Esophagus muscularis mucosa (tissue), 4 donors: ENCODE results near the gene FOXN3. TPM values are rescaled to one million over a fixed set of nuclear protein-coding genes. Genes with fewer than 3 reads are reported as not detected.
A peak's percentile ranks its signal among the peaks of the same experiment; 100 is the strongest.

Experiments
- DNase-seq: peaks from one replicate; pipeline ENCODE4 v3.0.0-alpha.2; 2017; ENCODE audit errors: extremely low spot score
- H3K27ac ChIP-seq, 4 donors: fragments of 200-600 bp; sonication (generic); replicated peaks in 1 of 4; 1 replicate in 3 of 4; 2 replicates in 1 of 4; pipeline ENCODE4 v1.5.1; 2016 to 2019; ENCODE audit warnings: mild to moderate bottlenecking in 1 of 4
- H3K27me3 ChIP-seq, 4 donors: fragments of 200-600 bp; sonication (generic); one replicate each; pipeline versions ENCODE4 v1.5.1 to v1.6.0; 2016 to 2019
- H3K36me3 ChIP-seq, 4 donors: fragments of 200-600 bp; sonication (generic); one replicate each; pipeline ENCODE4 v1.5.1; 2016 to 2019
- H3K4me1 ChIP-seq, 4 donors: fragments of 200-600 bp; sonication (generic); one replicate each; pipeline ENCODE4 v1.5.1; 2016 to 2019
- H3K4me3 ChIP-seq, 4 donors: fragments of 200-600 bp; sonication (generic); 1 replicate in 2 of 4; 2 replicates in 2 of 4; pipeline ENCODE4 v1.5.1; 2016 to 2019; ENCODE audit warnings: mild to moderate bottlenecking in 4 of 4, moderate library complexity in 1 of 4
- H3K9me3 ChIP-seq, 4 donors: fragments of 200-600 bp; sonication (generic); 1 replicate in 3 of 4; 2 replicates in 1 of 4; pipeline ENCODE4 v1.5.1; 2016 to 2019
- EP300 ChIP-seq: sonication (generic); formaldehyde crosslinking; IDR thresholded peaks from one replicate; pipeline ENCODE4 v1.6.1; 2017; ENCODE audit warnings: antibody characterized with exemption
- POLR2A ChIP-seq: fragments of 450-650 bp; IDR thresholded peaks from one replicate; pipeline ENCODE4 v1.6.1; 2017; ENCODE audit warnings: antibody characterized with exemption, moderate library complexity, mild to moderate bottlenecking, low read depth
- POLR2AphosphoS5 ChIP-seq, 2 donors: sonication (generic); formaldehyde crosslinking; IDR thresholded peaks; one replicate each; pipeline ENCODE4 v1.6.1; 2017; ENCODE audit warnings: antibody characterized with exemption in 2 of 2
- WGBS: methylation state at CpG from one replicate; pipeline ENCODE4 v1.1.5; 2018; 5-methylcytosine and 5-hydroxymethylcytosine counted together
- intact Hi-C: fragments of 100-400 bp; cut with DNase I; formaldehyde crosslinking; loops from one replicate; pipeline ENCODE4 v1.15.1; 2023
- total RNA-seq, 4 donors: library from RNA; depleted of rRNA; stranded (reverse); fragments of >200 nt; gene quantifications; one replicate each; pipeline versions ENCODE4 v1.1.0 to v1.2.1, GENCODE V29; 2016
- TF ChIP-seq, protein P1 (sequence below), 3 experiments: fragments of 200-600 bp in 2 of 3; fragments of 450-650 bp in 1 of 3; sonication (generic) in 2 of 3; IDR thresholded peaks; one replicate each; pipeline ENCODE4 v1.5.1; 2017 to 2019; ENCODE audit warnings: antibody characterized with exemption in 3 of 3, mild to moderate bottlenecking in 2 of 3, moderate library complexity in 1 of 3

Gene FOXN3
- total RNA-seq, 4 donors from 2014 or later, result 114 to 180 (median 145) TPM

DNA sequence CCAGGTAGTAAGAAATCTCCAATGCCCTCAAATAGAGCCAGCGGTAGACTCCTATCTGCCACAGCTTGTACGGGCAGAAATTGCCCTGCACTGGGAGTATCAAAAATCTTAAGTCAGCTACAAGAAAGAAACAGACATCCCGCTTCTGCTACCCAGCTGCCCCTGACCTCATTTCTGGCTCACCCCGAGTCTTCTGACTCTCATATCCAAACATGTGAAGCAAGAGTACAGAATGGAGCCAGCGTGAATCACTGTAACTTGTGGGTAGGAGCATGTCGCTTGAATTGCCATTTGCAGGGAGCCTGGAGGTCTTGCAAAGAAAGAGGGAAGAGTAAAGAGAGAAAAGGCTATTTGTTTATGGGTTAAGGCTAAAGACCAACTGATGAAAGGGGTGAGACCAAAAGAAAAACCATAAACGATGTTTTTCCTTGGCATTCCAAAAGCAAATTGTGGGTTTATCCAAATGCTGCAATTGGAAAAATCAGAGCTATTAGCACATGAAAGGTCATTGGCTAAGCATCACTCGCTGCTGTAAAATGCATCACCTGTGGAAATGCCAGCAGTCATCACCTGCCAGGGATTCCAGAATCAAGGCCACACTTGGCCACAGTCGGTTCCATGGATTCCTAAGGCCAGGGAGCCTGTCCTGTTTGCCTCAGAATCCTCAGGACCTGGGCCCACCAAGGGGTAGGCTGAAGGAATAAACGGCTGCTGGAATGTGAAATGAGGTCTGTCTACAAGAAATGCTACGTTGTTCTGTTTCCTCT lies 86.6 kb downstream of the FOXN3 start:
- peaks cover 0 to 5% (median 0%) of the 10 kb centered on the region in 4 donors for H3K36me3 ChIP-seq
- no peaks in the 10 kb centered on the region for H3K9me3 ChIP-seq
- no peak for TF ChIP-seq EP300
- peak; percentile 44 to 51 for TF ChIP-seq POLR2AphosphoS5 (IDR thresholded peaks at IDR 0.05)
- no peaks in the 10 kb centered on the region for H3K27me3 ChIP-seq
- no peak overlapping the region for H3K4me3 ChIP-seq
- H3K27ac ChIP-seq, result peak overlapping the region in 3 of 4 donors; percentile 10 to 43 (median 33)
- intact Hi-C loops, result no loop called here
- WGBS, result 74% methylated on average over 10 of the region's 11 CpGs
- DNase-seq, result no peak
- H3K4me1 ChIP-seq, result peaks cover 12 to 38% (median 27%) of the 10 kb centered on the region in 4 donors

DNA sequence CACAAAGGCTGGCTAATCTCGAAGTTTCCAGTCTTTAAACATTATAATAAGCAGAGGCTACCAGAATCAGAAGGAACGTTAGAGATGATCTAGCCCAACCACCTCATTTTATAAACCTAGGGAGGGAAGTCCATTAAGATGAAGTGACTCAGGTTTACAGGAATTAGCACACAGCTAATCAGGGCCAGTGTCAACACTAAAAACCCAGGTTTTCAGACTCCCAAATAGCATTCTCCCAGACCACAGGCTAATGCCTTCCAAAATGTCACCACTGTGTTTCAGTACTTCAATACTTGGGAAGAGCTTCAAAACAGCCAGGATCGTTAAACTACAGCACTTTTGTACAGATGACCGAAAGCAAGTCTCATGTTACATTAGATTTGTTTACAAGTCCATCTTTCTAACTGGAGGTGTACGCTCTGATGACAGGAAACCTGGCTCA lies 89.2 kb downstream of the FOXN3 start:
- WGBS, result 58% methylated on average over 5 of the region's 5 CpGs
- H3K27me3 ChIP-seq, result no peaks in the 10 kb centered on the region
- no peaks in the 10 kb centered on the region for H3K9me3 ChIP-seq
- no peak overlapping the region for H3K27ac ChIP-seq
- intact Hi-C loops, result no loop called here
- H3K4me1 ChIP-seq, result peaks cover 12 to 38% (median 27%) of the 10 kb centered on the region in 4 donors
- peaks cover 0 to 5% (median 0%) of the 10 kb centered on the region in 4 donors for H3K36me3 ChIP-seq
- no peak overlapping the region for H3K4me3 ChIP-seq
- no peak for DNase-seq
- TF ChIP-seq POLR2A (no peak), POLR2AphosphoS5 (IDR thresholded peaks at IDR 0.05) (no peak), EP300 (no peak)
- TF ChIP-seq, protein P1, sequence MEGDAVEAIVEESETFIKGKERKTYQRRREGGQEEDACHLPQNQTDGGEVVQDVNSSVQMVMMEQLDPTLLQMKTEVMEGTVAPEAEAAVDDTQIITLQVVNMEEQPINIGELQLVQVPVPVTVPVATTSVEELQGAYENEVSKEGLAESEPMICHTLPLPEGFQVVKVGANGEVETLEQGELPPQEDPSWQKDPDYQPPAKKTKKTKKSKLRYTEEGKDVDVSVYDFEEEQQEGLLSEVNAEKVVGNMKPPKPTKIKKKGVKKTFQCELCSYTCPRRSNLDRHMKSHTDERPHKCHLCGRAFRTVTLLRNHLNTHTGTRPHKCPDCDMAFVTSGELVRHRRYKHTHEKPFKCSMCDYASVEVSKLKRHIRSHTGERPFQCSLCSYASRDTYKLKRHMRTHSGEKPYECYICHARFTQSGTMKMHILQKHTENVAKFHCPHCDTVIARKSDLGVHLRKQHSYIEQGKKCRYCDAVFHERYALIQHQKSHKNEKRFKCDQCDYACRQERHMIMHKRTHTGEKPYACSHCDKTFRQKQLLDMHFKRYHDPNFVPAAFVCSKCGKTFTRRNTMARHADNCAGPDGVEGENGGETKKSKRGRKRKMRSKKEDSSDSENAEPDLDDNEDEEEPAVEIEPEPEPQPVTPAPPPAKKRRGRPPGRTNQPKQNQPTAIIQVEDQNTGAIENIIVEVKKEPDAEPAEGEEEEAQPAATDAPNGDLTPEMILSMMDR (IDR thresholded peaks at IDR 0.05), result no peak

DNA sequence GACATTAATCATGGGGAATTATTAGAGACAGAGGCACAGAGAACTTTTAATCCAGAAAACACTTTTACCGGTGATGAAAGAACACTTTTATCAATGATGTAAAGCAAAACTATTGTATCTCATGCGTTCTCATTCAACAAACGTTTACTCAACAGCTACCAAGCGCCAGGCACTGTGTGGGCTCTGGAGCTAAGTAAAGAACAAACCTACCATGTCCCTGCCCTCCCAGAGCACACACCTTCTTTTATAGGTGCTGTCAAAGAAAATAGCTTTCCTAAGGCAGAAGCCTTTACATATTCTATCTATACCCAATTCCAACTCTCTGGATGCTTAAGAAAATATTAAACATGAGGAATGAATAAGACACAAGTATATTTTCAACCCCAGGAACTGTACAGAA lies 91.1 kb downstream of the FOXN3 start:
- WGBS, result 89% methylated on average over 4 of the region's 4 CpGs
- no peaks in the 10 kb centered on the region for H3K9me3 ChIP-seq
- H3K36me3 ChIP-seq, result peaks cover 0 to 5% (median 0%) of the 10 kb centered on the region in 4 donors
- H3K27me3 ChIP-seq, result no peaks in the 10 kb centered on the region
- no peak for DNase-seq
- TF ChIP-seq POLR2A (no peak), EP300 (no peak), POLR2AphosphoS5 (IDR thresholded peaks at IDR 0.05) (no peak)
- TF ChIP-seq, protein P1 (IDR thresholded peaks at IDR 0.05), result no peak
- no peak overlapping the region for H3K27ac ChIP-seq
- no peak overlapping the region for H3K4me3 ChIP-seq
- intact Hi-C loops, result no loop called here
- peaks cover 12 to 54% (median 32%) of the 10 kb centered on the region in 4 donors for H3K4me1 ChIP-seq

DNA sequence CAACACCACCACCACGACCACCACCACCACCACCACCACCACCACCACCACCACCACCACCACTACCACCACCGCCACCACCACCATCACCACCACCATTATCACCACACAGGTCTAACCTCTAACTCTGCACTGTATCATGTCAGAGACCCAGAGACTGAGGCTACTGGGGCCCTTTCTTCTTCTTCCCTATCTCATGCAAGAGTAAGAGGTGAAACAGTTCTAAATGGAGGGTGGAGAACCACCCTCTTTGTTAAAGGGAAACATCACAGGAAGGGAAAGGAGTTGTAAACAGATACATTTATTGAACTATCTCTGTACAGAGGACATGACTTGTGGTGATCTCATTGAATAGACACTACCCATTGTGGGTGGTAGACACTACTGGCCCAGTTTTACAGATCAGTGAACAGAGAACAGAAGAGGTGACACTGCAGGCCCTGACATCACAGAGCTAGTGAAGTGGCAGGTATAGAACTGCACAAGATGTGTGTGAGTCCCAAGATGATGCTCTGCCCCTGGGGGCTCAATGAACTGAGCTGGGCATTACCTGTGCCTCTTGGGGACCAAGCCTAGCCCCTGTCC lies 91.6 kb downstream of the FOXN3 start:
- H3K27ac ChIP-seq, result no peak overlapping the region
- H3K36me3 ChIP-seq, result peaks cover 0 to 5% (median 0%) of the 10 kb centered on the region in 4 donors
- H3K4me1 ChIP-seq, result peaks cover 9 to 54% (median 27%) of the 10 kb centered on the region in 4 donors
- H3K27me3 ChIP-seq, result no peaks in the 10 kb centered on the region
- no peaks in the 10 kb centered on the region for H3K9me3 ChIP-seq
- no peak for DNase-seq
- no peak overlapping the region for H3K4me3 ChIP-seq
- TF ChIP-seq POLR2AphosphoS5 (IDR thresholded peaks at IDR 0.05) (no peak), POLR2A (no peak), EP300 (no peak)
- TF ChIP-seq, protein P1 (IDR thresholded peaks at IDR 0.05), result no peak
- 90% methylated on average over 2 of the region's 2 CpGs for WGBS
- intact Hi-C loops, result no loop called here
